Loucy (cell line): ENCODE measurements around the gene PARVB.

Experiments used
- H2AFZ ChIP-seq: fragments of 200-600 bp; sonication (generic); 2 replicates; pipeline ENCODE4 v1.6.0; 2016; ENCODE audit warnings: antibody characterized with exemption, mild to moderate bottlenecking, low read length, moderate library complexity
- H3F3A ChIP-seq: fragments of 200-600 bp; 2 replicates; pipeline ENCODE4 v1.6.0; 2016; ENCODE audit warnings: antibody characterized with exemption, low read depth, mild to moderate bottlenecking
- H3K27me3 ChIP-seq: fragments of 200-600 bp; sonication (generic); 2 replicates; pipeline ENCODE4 v1.6.1; 2014; ENCODE audit warnings: low read length, mild to moderate bottlenecking; ENCODE audit not compliant: insufficient read depth, poor library complexity, severe bottlenecking
- H3K36me3 ChIP-seq: fragments of 200-600 bp; sonication (generic); 2 replicates; pipeline ENCODE4 v1.6.1; 2016; ENCODE audit warnings: low read length; ENCODE audit not compliant: insufficient read depth
- H3K4me1 ChIP-seq: fragments of 200-600 bp; sonication (generic); 2 replicates; pipeline ENCODE4 v1.5.1; 2014; ENCODE audit warnings: low read length, mild to moderate bottlenecking; ENCODE audit not compliant: insufficient read depth, poor library complexity, severe bottlenecking
- H3K4me2 ChIP-seq: fragments of 200-600 bp; sonication (generic); 2 replicates; pipeline ENCODE4 v1.6.0; 2014; ENCODE audit warnings: antibody characterized with exemption, low read length, low read depth, mild to moderate bottlenecking; ENCODE audit not compliant: poor library complexity, severe bottlenecking
- H3K4me3 ChIP-seq: fragments of 200-600 bp; sonication (generic); 2 replicates; pipeline ENCODE4 v1.5.1; 2014; ENCODE audit warnings: low read length, mild to moderate bottlenecking, mixed read lengths; ENCODE audit not compliant: poor library complexity, severe bottlenecking
- H3K79me2 ChIP-seq: fragments of 200-600 bp; sonication (generic); 2 replicates; pipeline ENCODE4 v1.6.1; 2014; ENCODE audit warnings: low read length; ENCODE audit not compliant: insufficient read depth
- H3K9ac ChIP-seq: fragments of 200-600 bp; sonication (generic); 2 replicates; pipeline ENCODE4 v1.6.0; 2014; ENCODE audit warnings: mild to moderate bottlenecking, low read depth, low read length, moderate library complexity; ENCODE audit not compliant: poor library complexity, severe bottlenecking
- H3K9me2 ChIP-seq: fragments of 200-600 bp; sonication (generic); replicated peaks from 2 replicates; pipeline ENCODE4 v1.6.1; 2016; ENCODE audit warnings: low read depth, low read length, mixed read lengths
- H3K9me3 ChIP-seq: fragments of 200-600 bp; sonication (generic); 2 replicates; pipeline ENCODE4 v1.6.1; 2014; ENCODE audit warnings: mild to moderate bottlenecking, antibody characterized with exemption, low read length, low read depth; ENCODE audit not compliant: insufficient read depth
- H4K20me1 ChIP-seq: fragments of 200-600 bp; sonication (generic); 2 replicates; pipeline ENCODE4 v1.6.0; 2014; ENCODE audit warnings: antibody characterized with exemption, low read length, mild to moderate bottlenecking; ENCODE audit not compliant: insufficient read depth, poor library complexity, severe bottlenecking
- EZH2phosphoT487 ChIP-seq: fragments of 200-600 bp; IDR thresholded peaks from 2 replicates; pipeline ENCODE4 v1.6.1; 2018; ENCODE audit warnings: antibody characterized with exemption, mild to moderate bottlenecking, moderate library complexity, borderline replicate concordance
- TF ChIP-seq, protein P1 (sequence below): fragments of 200-600 bp; sonication (generic); conservative IDR thresholded peaks from 2 replicates; pipeline ENCODE4 v1.5.1; 2014; ENCODE audit warnings: mild to moderate bottlenecking, antibody characterized with exemption, low read length

PARVB gene

DNA sequence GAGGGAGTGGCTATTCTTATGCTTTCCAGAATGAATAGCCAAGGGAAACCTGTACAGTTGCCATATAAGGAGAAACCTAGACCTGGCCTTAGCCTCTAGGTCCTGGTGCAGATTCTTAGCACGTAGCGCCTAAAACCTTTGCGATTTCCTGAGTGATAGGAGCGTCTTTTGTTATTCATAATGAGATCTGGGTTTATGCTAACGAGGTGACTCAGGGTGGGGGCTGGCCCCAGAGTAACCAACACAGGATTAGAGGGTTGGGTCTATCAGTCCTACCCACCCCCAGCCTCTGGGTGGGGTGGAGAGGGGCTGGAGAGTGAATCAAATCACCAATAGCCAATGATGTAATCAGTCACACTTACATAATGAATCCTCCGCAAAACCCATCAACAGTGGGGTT, 83.2 kb downstream of the PARVB start:
- Histone ChIP-seq H2AFZ (no peak overlapping the region), H3K79me2 (no peaks in the 10 kb centered on the region), H3K27me3 (no peaks in the 10 kb centered on the region), H3K9me2 (no peaks in the 10 kb centered on the region), H3F3A (no peaks in the 10 kb centered on the region), H3K36me3 (no peaks in the 10 kb centered on the region), H3K4me2 (no peak overlapping the region), H4K20me1 (no peaks in the 10 kb centered on the region), H3K4me1 (no peaks in the 10 kb centered on the region), H3K9me3 (no peaks in the 10 kb centered on the region), H3K4me3 (no peak overlapping the region), H3K9ac (no peak overlapping the region)
- TF ChIP-seq, protein P1, sequence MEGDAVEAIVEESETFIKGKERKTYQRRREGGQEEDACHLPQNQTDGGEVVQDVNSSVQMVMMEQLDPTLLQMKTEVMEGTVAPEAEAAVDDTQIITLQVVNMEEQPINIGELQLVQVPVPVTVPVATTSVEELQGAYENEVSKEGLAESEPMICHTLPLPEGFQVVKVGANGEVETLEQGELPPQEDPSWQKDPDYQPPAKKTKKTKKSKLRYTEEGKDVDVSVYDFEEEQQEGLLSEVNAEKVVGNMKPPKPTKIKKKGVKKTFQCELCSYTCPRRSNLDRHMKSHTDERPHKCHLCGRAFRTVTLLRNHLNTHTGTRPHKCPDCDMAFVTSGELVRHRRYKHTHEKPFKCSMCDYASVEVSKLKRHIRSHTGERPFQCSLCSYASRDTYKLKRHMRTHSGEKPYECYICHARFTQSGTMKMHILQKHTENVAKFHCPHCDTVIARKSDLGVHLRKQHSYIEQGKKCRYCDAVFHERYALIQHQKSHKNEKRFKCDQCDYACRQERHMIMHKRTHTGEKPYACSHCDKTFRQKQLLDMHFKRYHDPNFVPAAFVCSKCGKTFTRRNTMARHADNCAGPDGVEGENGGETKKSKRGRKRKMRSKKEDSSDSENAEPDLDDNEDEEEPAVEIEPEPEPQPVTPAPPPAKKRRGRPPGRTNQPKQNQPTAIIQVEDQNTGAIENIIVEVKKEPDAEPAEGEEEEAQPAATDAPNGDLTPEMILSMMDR, result no peak
- no peak for TF ChIP-seq EZH2phosphoT487

DNA sequence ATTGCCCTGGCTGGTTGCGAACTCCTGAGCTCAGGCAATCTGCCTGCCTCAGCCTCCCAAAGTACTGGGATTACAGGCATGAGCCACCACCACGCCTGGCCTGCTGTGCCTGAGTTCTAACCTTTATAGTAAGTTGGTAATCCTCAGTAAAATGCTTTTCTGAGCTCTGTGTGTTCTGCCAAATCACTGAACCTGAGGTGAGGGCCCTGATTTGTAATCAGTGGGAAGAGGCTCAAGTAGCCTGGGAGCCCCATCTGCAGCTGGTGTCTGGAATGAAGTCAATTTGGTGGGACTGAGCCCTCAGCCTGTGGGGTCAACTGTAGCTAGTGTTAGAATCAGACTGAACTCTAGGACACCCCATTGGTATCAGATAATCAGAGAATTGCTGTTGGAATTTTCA, 84.0 kb downstream of the PARVB start:
- Histone ChIP-seq H3K4me3 (no peak overlapping the region), H3K9ac (no peak overlapping the region)
- TF ChIP-seq EZH2phosphoT487, result no peak
- TF ChIP-seq, protein P1, result no peak

DNA sequence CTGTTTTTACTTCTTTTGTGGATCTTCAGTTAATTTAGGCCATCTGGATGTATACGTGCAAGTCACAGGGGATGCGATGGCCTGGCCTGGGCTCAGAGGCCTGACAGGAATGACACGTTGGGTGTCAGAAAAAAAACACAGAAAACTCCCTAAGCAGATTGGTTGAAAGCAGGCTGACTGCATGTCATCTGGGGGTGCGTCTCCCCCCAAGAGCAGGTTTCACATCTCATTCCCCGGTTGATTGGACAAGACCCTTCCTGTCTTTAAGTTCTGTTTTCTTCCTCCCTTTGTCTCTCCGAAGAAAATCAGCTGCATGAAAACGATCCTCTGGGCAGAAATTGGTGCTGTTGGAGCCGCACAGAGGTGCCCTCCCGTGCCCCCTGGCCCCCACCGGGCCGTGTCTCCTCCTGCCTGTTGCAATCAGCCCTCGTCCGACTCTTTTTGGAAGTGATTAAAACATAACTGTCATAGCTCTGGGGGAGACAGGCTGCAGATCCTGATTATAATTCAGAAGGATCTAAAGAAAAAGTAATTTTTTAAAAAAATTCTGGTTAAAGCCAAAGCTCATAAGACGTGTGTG, 84.8 kb downstream of the PARVB start:
- no peaks in the 10 kb centered on the region for H3K27me3 ChIP-seq
- H3K4me3 ChIP-seq, result no peak overlapping the region
- TF ChIP-seq, protein P1, result no peak
- no peak for TF ChIP-seq EZH2phosphoT487
- no peak overlapping the region for H3K9ac ChIP-seq
- no peaks in the 10 kb centered on the region for H3K9me2 ChIP-seq
- no peak overlapping the region for H3K4me2 ChIP-seq
- H3K36me3 ChIP-seq, result no peaks in the 10 kb centered on the region
- H4K20me1 ChIP-seq, result no peaks in the 10 kb centered on the region
- H3F3A ChIP-seq, result no peaks in the 10 kb centered on the region
- no peaks in the 10 kb centered on the region for H3K4me1 ChIP-seq
- no peaks in the 10 kb centered on the region for H3K9me3 ChIP-seq
- H2AFZ ChIP-seq, result no peak overlapping the region
- H3K79me2 ChIP-seq, result no peaks in the 10 kb centered on the region

More for the DNA sequence above, 84.0 kb downstream of the PARVB start:
- Histone ChIP-seq H2AFZ (no peak overlapping the region), H3K36me3 (no peaks in the 10 kb centered on the region), H4K20me1 (no peaks in the 10 kb centered on the region), H3K4me1 (no peaks in the 10 kb centered on the region), H3K9me2 (no peaks in the 10 kb centered on the region), H3K27me3 (no peaks in the 10 kb centered on the region), H3K4me2 (no peak overlapping the region), H3K9me3 (no peaks in the 10 kb centered on the region), H3K79me2 (no peaks in the 10 kb centered on the region), H3F3A (no peaks in the 10 kb centered on the region)
